ENCODE measurements around the gene MYO1D. TPM values are rescaled to one million over a fixed set of nuclear protein-coding genes. Genes with fewer than 3 reads are reported as not detected.

Gene MYO1D
- total RNA-seq, 2 experiments from 2014 or later = 0.09 to 0.89 TPM

DNA sequence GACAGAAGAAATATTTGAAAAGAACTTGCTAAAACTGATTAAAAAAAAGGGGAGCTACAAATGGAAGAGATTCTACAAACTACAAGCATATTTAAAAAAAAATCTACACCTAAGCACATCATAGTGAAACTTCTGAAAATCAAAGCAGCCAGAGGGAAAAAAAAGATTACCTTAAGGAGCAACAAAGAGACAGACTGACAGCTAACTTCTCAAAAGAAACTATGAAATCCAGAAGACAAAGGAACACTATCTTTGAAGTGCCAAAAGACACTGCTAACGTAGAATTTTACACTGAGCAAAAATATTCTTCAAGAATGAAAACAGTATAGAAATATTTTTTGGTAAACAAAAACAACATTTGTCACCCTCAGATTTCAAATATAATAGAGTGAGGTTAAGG lies 151.2 kb downstream of the MYO1D start:
- no peak overlapping the region for H3K27ac ChIP-seq (ENCODE audit: low read depth, low read length, poor library complexity, severe bottlenecking)
- no peak for TF ChIP-seq EZH2phosphoT487 (IDR thresholded peaks at IDR 0.05; ENCODE audit: borderline replicate concordance, low read depth, low read length)
- TF ChIP-seq, protein P1, sequence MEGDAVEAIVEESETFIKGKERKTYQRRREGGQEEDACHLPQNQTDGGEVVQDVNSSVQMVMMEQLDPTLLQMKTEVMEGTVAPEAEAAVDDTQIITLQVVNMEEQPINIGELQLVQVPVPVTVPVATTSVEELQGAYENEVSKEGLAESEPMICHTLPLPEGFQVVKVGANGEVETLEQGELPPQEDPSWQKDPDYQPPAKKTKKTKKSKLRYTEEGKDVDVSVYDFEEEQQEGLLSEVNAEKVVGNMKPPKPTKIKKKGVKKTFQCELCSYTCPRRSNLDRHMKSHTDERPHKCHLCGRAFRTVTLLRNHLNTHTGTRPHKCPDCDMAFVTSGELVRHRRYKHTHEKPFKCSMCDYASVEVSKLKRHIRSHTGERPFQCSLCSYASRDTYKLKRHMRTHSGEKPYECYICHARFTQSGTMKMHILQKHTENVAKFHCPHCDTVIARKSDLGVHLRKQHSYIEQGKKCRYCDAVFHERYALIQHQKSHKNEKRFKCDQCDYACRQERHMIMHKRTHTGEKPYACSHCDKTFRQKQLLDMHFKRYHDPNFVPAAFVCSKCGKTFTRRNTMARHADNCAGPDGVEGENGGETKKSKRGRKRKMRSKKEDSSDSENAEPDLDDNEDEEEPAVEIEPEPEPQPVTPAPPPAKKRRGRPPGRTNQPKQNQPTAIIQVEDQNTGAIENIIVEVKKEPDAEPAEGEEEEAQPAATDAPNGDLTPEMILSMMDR (conservative IDR thresholded peaks at IDR 0.05; ENCODE audit: low read length) = no peak
- no peak for DNase-seq (ENCODE audit: low spot score)
- H3K4me2 ChIP-seq (ENCODE audit: low read length) = no peak overlapping the region
- H3K79me2 ChIP-seq (ENCODE audit: insufficient read depth, low read depth, low read length) = no peaks in the 10 kb centered on the region
- no peaks in the 10 kb centered on the region for H4K20me1 ChIP-seq (ENCODE audit: insufficient read depth, low read length)
- H3K36me3 ChIP-seq (ENCODE audit: insufficient read depth, low read length) = no peaks in the 10 kb centered on the region
- ChIA-PET POLR2A (interaction anchor here (0.7 kb wide), 1 partner anchor 220 kb away, joined by 3 read pairs; no protein-coding TSS in a partner anchor), CTCF (ENCODE audit: unreplicated experiment) (no interaction called here)
- H2AFZ ChIP-seq (ENCODE audit: low read length) = no peak overlapping the region
- H3K9me2 ChIP-seq (ENCODE audit: insufficient read depth, low read length) = no peaks in the 10 kb centered on the region
- no peak overlapping the region for H3K4me3 ChIP-seq (ENCODE audit: low read depth, low read length, poor library complexity, severe bottlenecking)
- no TSS peak for BruUV-seq (replicated peaks)
- no peaks in the 10 kb centered on the region for H3K4me1 ChIP-seq (ENCODE audit: insufficient read depth, low read length, poor library complexity, severe bottlenecking)
- 0 out of 2 replicates have a peak, but pooled peaks cover 6% of the 10 kb centered on the region for H3K9me3 ChIP-seq (ENCODE audit: low read length)
- intact Hi-C loops (cut with micrococcal nuclease; ENCODE audit: unreplicated experiment) = no loop called here

DNA sequence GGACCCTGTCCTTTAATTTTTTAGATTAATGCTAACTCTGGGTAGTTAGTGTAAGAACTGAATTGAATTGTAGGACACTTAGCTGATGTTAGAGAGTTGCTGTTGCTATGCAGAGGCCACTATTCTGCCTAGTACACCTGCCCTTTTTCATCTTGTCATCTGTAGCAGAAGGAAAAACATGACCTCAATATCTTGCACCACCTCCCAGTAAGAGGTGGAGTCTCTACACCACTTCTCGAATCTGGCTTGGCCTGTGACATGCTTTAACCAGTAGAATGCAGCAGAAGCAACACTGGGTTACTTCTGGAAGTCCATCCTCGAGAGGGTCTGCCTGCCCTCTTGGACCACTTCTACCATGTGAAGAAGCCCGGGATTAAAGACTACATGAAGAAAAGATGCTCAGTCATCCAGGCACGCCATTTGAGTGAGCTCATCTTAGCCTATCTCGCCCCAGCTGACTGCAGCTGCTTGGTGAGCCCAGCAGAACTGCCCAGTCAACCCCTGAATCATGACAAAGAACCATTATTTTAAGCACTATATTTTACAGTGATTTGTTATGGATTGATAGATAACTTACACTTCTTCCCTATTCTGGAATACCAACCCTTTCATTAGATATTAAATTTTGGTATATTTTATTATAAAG lies 153.5 kb downstream of the MYO1D start:
- H3K27ac ChIP-seq (ENCODE audit: low read depth, low read length, poor library complexity, severe bottlenecking) = no peak overlapping the region
- intact Hi-C loops (cut with micrococcal nuclease; ENCODE audit: unreplicated experiment) = no loop called here
- CTCF ChIA-PET (ENCODE audit: unreplicated experiment) = no interaction called here

More for the DNA sequence above, 153.5 kb downstream of the MYO1D start:
- Histone ChIP-seq H3K4me1 (ENCODE audit: insufficient read depth, low read length, poor library complexity, severe bottlenecking) (no peaks in the 10 kb centered on the region), H3K9me2 (ENCODE audit: insufficient read depth, low read length) (no peaks in the 10 kb centered on the region), H2AFZ (ENCODE audit: low read length) (no peak overlapping the region), H3K9me3 (ENCODE audit: low read length) (0 out of 2 replicates have a peak, but pooled peaks cover 6% of the 10 kb centered on the region), H3K36me3 (ENCODE audit: insufficient read depth, low read length) (no peaks in the 10 kb centered on the region), H3K79me2 (ENCODE audit: insufficient read depth, low read depth, low read length) (no peaks in the 10 kb centered on the region), H4K20me1 (ENCODE audit: insufficient read depth, low read length) (no peaks in the 10 kb centered on the region), H3K4me2 (ENCODE audit: low read length) (no peak overlapping the region), H3K4me3 (ENCODE audit: low read depth, low read length, poor library complexity, severe bottlenecking) (no peak overlapping the region)
- DNase-seq (ENCODE audit: low spot score) = no peak
- TF ChIP-seq, protein P1 (conservative IDR thresholded peaks at IDR 0.05; ENCODE audit: low read length) = no peak
- no peak for TF ChIP-seq EZH2phosphoT487 (IDR thresholded peaks at IDR 0.05; ENCODE audit: borderline replicate concordance, low read depth, low read length)
- POLR2A ChIA-PET = interaction anchor here (0.9 to 1.1 kb wide), 2 partner anchors 12 to 25 kb away, joined by 3 read pairs; no protein-coding TSS in a partner anchor
- no TSS peak for BruUV-seq (replicated peaks)
